GM12801 (cell line): ENCODE data around the gene HEATR9.

ENCODE experiments used
- CTCF ChIP-seq: IDR thresholded peaks from one replicate; pipeline ENCODE4 v1.5.1; 2011; ENCODE audit warnings: control low read depth; ENCODE audit not compliant: insufficient read length; ENCODE audit errors: extremely low read depth

The HEATR9 gene

DNA sequence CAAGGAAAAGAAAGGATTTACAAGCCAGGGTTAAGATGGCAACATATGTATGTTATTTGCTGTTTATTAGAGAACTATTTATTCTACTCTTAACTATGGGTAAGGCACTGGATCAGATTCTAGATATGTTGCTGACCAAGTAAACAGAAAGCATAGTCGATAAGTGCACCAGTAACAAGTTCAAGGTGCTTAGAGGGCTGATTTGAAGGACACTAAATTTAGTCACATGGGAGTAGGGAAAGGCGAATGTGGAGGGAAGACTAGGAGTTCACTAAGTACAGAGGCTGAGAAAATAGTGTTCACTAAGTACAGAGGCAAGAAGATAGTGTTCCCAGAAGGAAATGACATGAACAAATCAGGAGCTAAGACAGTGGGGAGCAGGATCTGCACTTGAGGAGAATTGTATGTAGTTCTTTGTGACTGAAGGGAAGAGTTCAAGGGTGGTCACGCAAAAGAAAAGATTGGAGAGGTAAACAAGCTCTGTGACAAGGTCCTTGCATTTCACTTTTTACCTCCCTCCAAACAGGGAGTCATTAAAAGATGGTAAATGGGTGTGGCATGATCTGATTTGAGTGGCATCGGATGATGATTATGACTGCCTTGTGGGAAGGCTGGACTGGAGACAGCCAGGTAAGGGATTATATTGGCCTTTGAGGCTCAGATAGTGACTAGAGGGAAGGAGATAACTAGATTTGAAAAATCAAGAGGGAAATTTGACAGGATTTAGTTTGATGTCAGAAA, 20.9 kb downstream of the HEATR9 start:
- no peak for TF ChIP-seq CTCF

DNA sequence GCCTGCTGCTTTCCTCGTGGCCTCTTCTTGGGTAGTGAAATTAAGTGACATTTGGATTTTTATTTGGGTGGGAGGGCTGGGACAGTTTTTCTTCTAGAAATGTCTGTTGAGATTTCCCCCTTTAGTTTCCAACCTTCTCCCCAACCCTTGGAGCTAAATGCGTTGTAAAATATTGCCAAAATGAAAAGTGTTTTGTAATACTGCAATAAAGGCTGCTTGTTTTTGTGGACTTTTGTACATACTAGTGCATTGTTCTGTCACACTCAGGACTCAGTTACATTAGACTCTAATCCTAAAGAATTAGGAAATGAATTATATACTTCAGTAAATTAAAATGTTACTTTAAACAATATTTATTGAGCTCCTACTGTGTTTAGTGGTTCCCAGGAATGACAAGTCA, 21.7 kb downstream of the HEATR9 start:
- TF ChIP-seq CTCF: no peak

DNA sequence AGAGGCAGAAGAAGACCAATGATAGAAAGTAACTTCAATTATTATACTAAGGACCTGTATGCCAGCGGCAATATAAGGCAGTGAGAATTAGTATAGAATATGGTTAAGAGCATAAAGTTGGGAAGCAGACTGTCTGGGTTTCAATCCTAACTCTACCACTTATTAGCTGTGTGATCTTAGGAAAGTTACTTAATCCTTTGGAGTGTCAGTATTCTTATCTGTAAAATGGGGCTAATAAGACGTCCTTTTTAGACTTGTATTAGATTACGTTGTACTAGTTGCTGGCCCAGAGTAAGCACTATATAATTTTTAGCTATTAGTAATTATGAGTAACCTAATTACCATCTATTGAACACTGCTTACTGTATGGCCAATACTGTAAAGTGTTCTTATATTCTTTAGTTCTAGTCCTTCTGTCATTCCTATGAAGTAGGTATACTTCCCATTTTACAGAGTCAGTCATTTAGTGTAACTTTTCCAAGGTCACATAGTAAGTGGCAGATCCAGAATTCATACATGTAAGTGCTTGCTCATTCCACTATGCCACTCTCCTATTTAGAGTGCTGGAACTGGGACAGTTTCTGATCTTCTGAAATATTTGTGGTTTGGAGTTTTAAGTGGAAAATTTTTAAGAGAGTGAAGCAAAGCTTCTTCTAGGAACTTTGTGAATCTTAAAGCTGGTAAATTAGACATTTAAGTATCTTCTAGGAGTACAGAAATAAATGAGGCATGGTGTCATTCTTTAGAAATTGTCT, 22.5 kb downstream of the HEATR9 start:
- no peak for TF ChIP-seq CTCF

GRCh38 chr17:35844547-35844946, 24.1 kb downstream of the HEATR9 start:
- TF ChIP-seq CTCF: no peak

DNA sequence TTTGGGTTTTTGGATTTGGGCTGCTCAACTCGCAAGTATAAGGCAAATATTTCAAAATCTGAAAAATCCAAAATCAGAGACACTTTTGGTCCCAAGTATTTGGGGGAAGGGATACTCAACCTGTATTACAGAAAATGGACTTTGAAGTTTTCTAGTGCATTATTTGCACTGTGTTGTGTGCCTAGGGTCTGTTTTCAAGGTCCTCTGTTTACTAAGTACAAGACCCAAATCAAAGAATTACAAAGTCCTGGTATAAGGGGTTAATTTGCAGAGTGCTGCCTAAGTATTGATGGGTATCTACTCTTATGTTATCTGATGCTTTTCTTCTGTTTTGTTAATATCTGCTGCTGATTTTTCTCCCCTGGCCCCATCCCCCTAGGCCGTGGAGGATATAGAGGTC, 25.0 kb downstream of the HEATR9 start:
- TF ChIP-seq CTCF: no peak

GRCh38 chr17:35842239-35842638, 26.5 kb downstream of the HEATR9 start:
- TF ChIP-seq CTCF: no peak

DNA sequence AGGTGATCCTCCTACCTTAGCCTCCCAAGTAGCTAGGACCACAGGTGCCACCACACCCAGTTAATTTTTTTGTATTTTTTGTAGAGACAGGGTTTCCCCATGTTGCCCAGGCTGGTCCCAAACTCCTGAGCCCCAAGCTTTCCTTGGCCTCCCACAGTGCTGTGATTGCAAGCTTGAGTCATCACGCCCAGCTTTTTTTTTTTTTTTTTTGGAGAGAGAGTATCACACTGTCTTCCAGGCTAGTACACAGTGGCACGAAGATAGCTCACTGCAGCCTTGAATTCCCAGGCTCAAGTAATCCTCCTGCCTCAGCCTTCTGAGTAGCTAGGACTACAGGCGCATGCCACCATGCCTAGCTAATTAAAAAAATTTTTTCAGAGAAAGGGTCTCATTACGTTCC, 27.2 kb downstream of the HEATR9 start:
- no peak for TF ChIP-seq CTCF
